MM.1S (cell line): ENCODE results near the gene AKR7A2.

Experiments used
- CTCF ChIP-seq: fragments of 300-600 bp; sonication (generic); IDR thresholded peaks from 2 replicates; pipeline ENCODE4 v1.5.1; 2016; ENCODE audit warnings: antibody characterized with exemption, low read length, mixed read lengths
- EZH2 ChIP-seq: fragments of 300-600 bp; sonication (generic); optimal IDR thresholded peaks from 2 replicates; pipeline ENCODE3; 2017; ENCODE audit warnings: low read depth, mild to moderate bottlenecking, antibody characterized with exemption, low read length, mixed read lengths
- EZH2phosphoT487 ChIP-seq: fragments of 300-600 bp; sonication (generic); IDR thresholded peaks from 2 replicates; pipeline ENCODE4 v1.6.1; 2018; ENCODE audit warnings: antibody characterized with exemption, low read length

GRCh38 chr1:19294638-19295037 lies 17.3 kb downstream of the AKR7A2 start:
- TF ChIP-seq CTCF: no peak
- no peak for TF ChIP-seq EZH2
- no peak for TF ChIP-seq EZH2phosphoT487
